ENCODE results near the gene WWC2.

DNA sequence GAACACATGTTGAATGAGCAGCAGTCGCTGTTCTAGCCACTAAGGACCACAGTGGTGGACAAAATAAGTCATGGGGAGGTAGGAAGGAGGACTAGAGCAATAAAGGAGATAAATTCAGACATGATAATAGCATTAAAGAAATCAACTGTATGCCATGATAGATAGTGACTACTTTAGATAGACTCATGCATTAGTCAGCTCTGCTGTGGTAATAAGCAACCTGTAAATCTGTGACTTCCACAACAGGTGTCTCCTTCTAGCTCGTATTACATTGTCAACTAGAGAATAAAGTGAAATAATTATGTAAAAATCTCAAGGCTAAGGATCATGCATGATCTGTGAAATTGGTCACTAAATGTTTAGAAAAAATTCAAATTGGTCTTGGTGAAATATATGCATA lies 77.9 kb downstream of the WWC2 start:
- TF ChIP-seq, protein P1, sequence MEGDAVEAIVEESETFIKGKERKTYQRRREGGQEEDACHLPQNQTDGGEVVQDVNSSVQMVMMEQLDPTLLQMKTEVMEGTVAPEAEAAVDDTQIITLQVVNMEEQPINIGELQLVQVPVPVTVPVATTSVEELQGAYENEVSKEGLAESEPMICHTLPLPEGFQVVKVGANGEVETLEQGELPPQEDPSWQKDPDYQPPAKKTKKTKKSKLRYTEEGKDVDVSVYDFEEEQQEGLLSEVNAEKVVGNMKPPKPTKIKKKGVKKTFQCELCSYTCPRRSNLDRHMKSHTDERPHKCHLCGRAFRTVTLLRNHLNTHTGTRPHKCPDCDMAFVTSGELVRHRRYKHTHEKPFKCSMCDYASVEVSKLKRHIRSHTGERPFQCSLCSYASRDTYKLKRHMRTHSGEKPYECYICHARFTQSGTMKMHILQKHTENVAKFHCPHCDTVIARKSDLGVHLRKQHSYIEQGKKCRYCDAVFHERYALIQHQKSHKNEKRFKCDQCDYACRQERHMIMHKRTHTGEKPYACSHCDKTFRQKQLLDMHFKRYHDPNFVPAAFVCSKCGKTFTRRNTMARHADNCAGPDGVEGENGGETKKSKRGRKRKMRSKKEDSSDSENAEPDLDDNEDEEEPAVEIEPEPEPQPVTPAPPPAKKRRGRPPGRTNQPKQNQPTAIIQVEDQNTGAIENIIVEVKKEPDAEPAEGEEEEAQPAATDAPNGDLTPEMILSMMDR (IDR thresholded peaks at IDR 0.05) = no peak
- no peak for TF ChIP-seq EZH2phosphoT487 (IDR thresholded peaks at IDR 0.05)
